ENCODE results near the gene MOGAT3. TPM values are rescaled to one million over a fixed set of nuclear protein-coding genes. Genes with fewer than 3 reads are reported as not detected.

Gene MOGAT3
- total RNA-seq, 2 donors from 2014 or later, result 1.3 TPM; not detected in 1

DNA sequence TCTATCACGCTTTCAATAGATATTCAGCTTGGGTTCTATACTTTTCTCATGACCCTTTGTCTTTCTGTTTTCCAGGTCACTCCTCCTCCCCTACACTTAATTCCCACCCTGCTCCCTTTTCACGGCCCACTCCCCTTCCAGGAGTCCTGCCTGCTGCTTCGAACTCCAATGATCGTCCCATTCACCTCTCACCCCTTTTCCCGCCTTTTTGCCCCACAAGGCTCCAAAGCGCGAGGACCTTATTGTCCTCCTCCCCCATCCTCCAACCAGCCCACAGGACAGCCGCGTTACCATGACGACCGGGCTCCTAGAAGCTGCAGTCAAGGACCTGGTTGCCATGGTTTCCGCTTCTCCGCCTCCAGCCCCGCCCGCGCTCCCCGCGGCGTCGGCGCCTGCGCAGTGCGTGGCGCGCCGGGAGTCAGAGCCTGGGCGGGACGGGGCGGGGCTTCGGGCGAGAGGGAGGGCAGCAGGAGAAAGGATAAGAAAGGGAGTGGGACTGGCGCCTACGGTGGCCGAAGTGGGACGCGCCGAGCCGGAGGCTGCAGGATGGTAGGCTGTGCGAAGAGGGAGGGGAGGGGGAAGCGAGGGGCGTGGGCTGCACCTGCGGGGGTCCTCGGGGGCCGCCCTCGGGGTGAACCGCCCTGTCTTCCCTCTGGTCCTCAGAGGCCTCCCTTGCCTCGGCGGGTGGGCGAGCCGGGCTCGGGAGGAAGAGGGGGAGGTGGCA, 46.7 kb downstream of the MOGAT3 start, which contains the start of gene AP1S1:
Gene AP1S1, plus strand, starts transcription at position 508 of the 724 bp plus-strand sequence. Its CDS starts 39 bp downstream, at position 547.
- no peak within 1 kb of the TSS for H3K27ac ChIP-seq (ENCODE audit: low read depth, low read length)
- H3K27me3 Mint-ChIP-seq (ENCODE audit: insufficient read depth), result peaks cover 16% of the 10 kb centered on the region
- WGBS, 2 experiments (ENCODE audit: insufficient coverage in 1 of 2, insufficient read length in 1 of 2), result 3 to 9% methylated on average over 12 to 51 of the region's 51 CpGs

DNA sequence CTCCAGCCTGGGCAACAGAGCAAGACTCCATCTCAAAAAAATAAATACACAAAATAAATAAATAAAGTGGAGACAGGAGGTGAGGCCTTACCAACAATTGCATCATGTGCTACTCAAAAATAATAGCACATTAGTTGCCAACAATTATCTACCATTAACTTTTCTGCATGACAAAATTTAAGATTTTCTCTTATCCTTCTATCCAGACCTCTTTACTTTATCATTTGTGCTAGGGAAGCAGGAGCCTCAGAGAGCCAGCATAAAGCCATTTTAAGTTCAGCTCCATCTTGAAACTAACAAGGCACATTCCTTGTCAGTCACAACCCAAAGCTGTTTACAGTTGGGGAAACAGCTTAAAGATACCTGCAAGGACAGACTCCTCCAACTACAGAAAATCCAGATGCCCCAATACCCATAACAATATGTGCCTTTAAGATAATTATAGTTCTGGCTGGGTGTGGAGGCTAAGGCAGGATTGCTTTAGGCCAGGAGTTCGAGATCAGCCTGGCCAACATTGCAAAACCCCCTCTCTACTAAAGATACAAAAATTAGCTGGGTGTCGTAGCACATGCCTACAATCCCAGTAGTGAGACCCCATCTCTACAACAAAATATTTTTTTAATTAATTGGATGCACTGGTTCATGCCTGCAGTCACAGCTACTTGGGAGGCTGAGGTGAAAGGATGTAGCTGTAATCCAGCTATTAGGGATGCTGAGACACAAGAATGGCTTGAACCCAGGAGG, 48.8 kb downstream of the MOGAT3 start:
- 95% methylated on average over 2 of the region's 2 CpGs; no CpG with 5 or more reads in 1 of the 2 experiments for WGBS, 2 experiments (ENCODE audit: insufficient coverage in 1 of 2, insufficient read length in 1 of 2)
- DNase-seq, result no peak
- Histone ChIP-seq H3K9me3 (ENCODE audit: control insufficient read depth, low read length) (no peaks in the 10 kb centered on the region), H3K36me3 (ENCODE audit: control insufficient read depth, insufficient read depth, low read length) (no peaks in the 10 kb centered on the region), H3K4me1 (ENCODE audit: control insufficient read depth, insufficient read depth, low read length) (no peaks in the 10 kb centered on the region), H3K9ac (ENCODE audit: extremely low read depth, low read length, poor library complexity, severe bottlenecking) (no peak overlapping the region), H3K27me3 (ENCODE audit: control insufficient read depth, insufficient read depth, low read length, poor library complexity, severe bottlenecking) (no peaks in the 10 kb centered on the region), H3K4me3 (ENCODE audit: low read length) (no peak overlapping the region), H3K27ac (ENCODE audit: low read depth, low read length) (no peak overlapping the region)
- Mint-ChIP-seq H3K27me3 (ENCODE audit: insufficient read depth) (peaks cover 17% of the 10 kb centered on the region), H3K4me3 (no peak overlapping the region), H3K9me3 (peaks cover 3% of the 10 kb centered on the region), H3K36me3 (ENCODE audit: low read depth) (peaks cover under 1% of the 10 kb centered on the region), H3K4me1 (peaks cover 7% of the 10 kb centered on the region), H3K27ac (no peak overlapping the region)
- TF ChIP-seq CTCF (conservative IDR thresholded peaks at IDR 0.05), result no peak

More for the DNA sequence above, 46.7 kb downstream of the MOGAT3 start, which contains the start of gene AP1S1:
- H3K4me3 ChIP-seq (ENCODE audit: low read length), result peak within 1 kb of the TSS; percentile 84
- no peak for TF ChIP-seq CTCF (conservative IDR thresholded peaks at IDR 0.05)
- peaks cover 7% of the 10 kb centered on the region for H3K4me1 Mint-ChIP-seq
- no peaks in the 10 kb centered on the region for H3K27me3 ChIP-seq (ENCODE audit: control insufficient read depth, insufficient read depth, low read length, poor library complexity, severe bottlenecking)
- peak within 1 kb of the TSS; percentile 32 for H3K9ac ChIP-seq (ENCODE audit: extremely low read depth, low read length, poor library complexity, severe bottlenecking)
- DNase-seq, result peak; percentile 99
- H3K4me1 ChIP-seq (ENCODE audit: control insufficient read depth, insufficient read depth, low read length), result no peaks in the 10 kb centered on the region
- H3K9me3 Mint-ChIP-seq, result peaks cover 3% of the 10 kb centered on the region
- peaks cover 7% of the 10 kb centered on the region for H3K36me3 ChIP-seq (ENCODE audit: control insufficient read depth, insufficient read depth, low read length)
- peaks cover 10% of the 10 kb centered on the region for H3K36me3 Mint-ChIP-seq (ENCODE audit: low read depth)
- H3K27ac Mint-ChIP-seq, result no peak within 1 kb of the TSS
- H3K4me3 Mint-ChIP-seq, result peak within 1 kb of the TSS; percentile 71
- H3K9me3 ChIP-seq (ENCODE audit: control insufficient read depth, low read length), result no peaks in the 10 kb centered on the region

Small RNA genes within 50 kb of the gene (microRNA-seq; reads per million reads assigned to microRNA genes)
- gene MIR4653 (ENCODE audit: borderline microRNAs expressed), result not detected

Other genes starting within 250 kb of the MOGAT3 start
- 1 to 10 TPM; 2.9 to 3.3 TPM for gene MUC12, start 231.5 kb downstream of the MOGAT3 start, total RNA-seq
- gene MUC17, start 181.0 kb downstream of the MOGAT3 start, total RNA-seq, result not detected
- 10 to 100 TPM; 16.5 to 23.0 TPM for gene TRIM56, start 115.6 kb downstream of the MOGAT3 start, total RNA-seq
- 1 to 10 TPM in 1 of 2 donors, under 1 TPM in 1; 0.89 to 4.9 TPM for gene SERPINE1, start 73.9 kb downstream of the MOGAT3 start, total RNA-seq
- gene AP1S1, start 46.6 kb downstream of the MOGAT3 start, total RNA-seq, result 10 to 100 TPM; 43.8 to 50.2 TPM
- gene VGF, start 35.5 kb downstream of the MOGAT3 start, total RNA-seq, result 1 to 10 TPM in 1 of 2 donors, not detected in 1; 2.8 TPM
- under 1 TPM; 0.15 to 0.20 TPM for gene NAT16, start 20.7 kb downstream of the MOGAT3 start, total RNA-seq
- 10 to 100 TPM; 53.9 to 65.5 TPM for gene PLOD3, start 16.5 kb upstream of the MOGAT3 start, total RNA-seq
- gene ZNHIT1, start 17.1 kb upstream of the MOGAT3 start, total RNA-seq, result 10 to 100 TPM; 56.5 to 61.7 TPM
- 1 to 10 TPM; 6.0 to 7.1 TPM for gene CLDN15, start 36.8 kb upstream of the MOGAT3 start, total RNA-seq
- gene FIS1, start 44.0 kb upstream of the MOGAT3 start, total RNA-seq, result 100 to 1,000 TPM in 1 of 2 donors, 10 to 100 TPM in 1; 99.9 to 102 TPM
- gene IFT22, start 120.8 kb upstream of the MOGAT3 start, total RNA-seq, result 10 to 100 TPM; 39.0 to 44.0 TPM
- gene COL26A1, start 161.8 kb upstream of the MOGAT3 start, total RNA-seq, result 10 to 100 TPM; 41.2 to 47.0 TPM